ENCODE data around the gene HSD3B7. TPM values are rescaled to one million over a fixed set of nuclear protein-coding genes. Genes with fewer than 3 reads are reported as not detected.

HSD3B7 gene
- total RNA-seq, 4 donors from 2014 or later = 12.4 to 29.8 (median 19.0) TPM

- no peak for DNase-seq (ENCODE audit: low spot score in 2 of 2)
- TF ChIP-seq POLR2A (IDR thresholded peaks at IDR 0.05) (no peak), CTCF (IDR thresholded peaks at IDR 0.05) (no peak)
- intact Hi-C loops (cut with DNase I; ENCODE audit: low total_unique reads) = no loop called here
- 87 to 89% methylated on average over 6 of the region's 6 CpGs for WGBS, 2 donors
- H3K4me3 ChIP-seq (ENCODE audit: low read depth, poor library complexity, severe bottlenecking) = no peak overlapping the region
Measured at GRCh38 chr16:31003744-31004143, 18.7 kb downstream of the HSD3B7 start.

GRCh38 chr16:31004658-31005057 is 19.7 kb downstream of the HSD3B7 start:
- H3K4me3 ChIP-seq (ENCODE audit: low read depth, poor library complexity, severe bottlenecking) = no peak overlapping the region
- 81 to 84% methylated on average over 2 of the region's 2 CpGs for WGBS, 2 donors
- TF ChIP-seq CTCF (IDR thresholded peaks at IDR 0.05) (no peak), POLR2A (IDR thresholded peaks at IDR 0.05) (no peak)
- intact Hi-C loops (cut with DNase I; ENCODE audit: low total_unique reads) = no loop called here
- no peak for DNase-seq (ENCODE audit: low spot score in 2 of 2)

GRCh38 chr16:31005350-31006085 is 20.5 kb downstream of the HSD3B7 start:
- TF ChIP-seq POLR2A (IDR thresholded peaks at IDR 0.05) = no peak
- DNase-seq (ENCODE audit: low spot score in 2 of 2) = no peak
- intact Hi-C loops (cut with DNase I; ENCODE audit: low total_unique reads) = no loop called here
- 78 to 85% methylated on average over 16 of the region's 16 CpGs for WGBS, 2 donors
- no peak overlapping the region for H3K4me3 ChIP-seq (ENCODE audit: low read depth, poor library complexity, severe bottlenecking)

- no peak for TF ChIP-seq CTCF (IDR thresholded peaks at IDR 0.05)
- TF ChIP-seq POLR2A (IDR thresholded peaks at IDR 0.05) = no peak
- H3K4me3 ChIP-seq (ENCODE audit: low read depth, poor library complexity, severe bottlenecking) = no peak overlapping the region
- peak in 1 of 2 donors; percentile 74 for DNase-seq (ENCODE audit: low spot score in 2 of 2)
- 67 to 86% methylated on average over 7 of the region's 7 CpGs for WGBS, 2 donors
- intact Hi-C loops (cut with DNase I; ENCODE audit: low total_unique reads) = no loop called here
Measured at GRCh38 chr16:31006086-31006385, 21.0 kb downstream of the HSD3B7 start.

GRCh38 chr16:31006589-31006988 is 21.6 kb downstream of the HSD3B7 start:
- intact Hi-C loops (cut with DNase I; ENCODE audit: low total_unique reads) = no loop called here
- TF ChIP-seq POLR2A (IDR thresholded peaks at IDR 0.05) (no peak), CTCF (IDR thresholded peaks at IDR 0.05) (no peak)
- no peak overlapping the region for H3K4me3 ChIP-seq (ENCODE audit: low read depth, poor library complexity, severe bottlenecking)
- 89 to 95% methylated on average over 8 of the region's 8 CpGs for WGBS, 2 donors
- DNase-seq (ENCODE audit: low spot score in 2 of 2) = peak in 1 of 2 donors; percentile 80

DNA sequence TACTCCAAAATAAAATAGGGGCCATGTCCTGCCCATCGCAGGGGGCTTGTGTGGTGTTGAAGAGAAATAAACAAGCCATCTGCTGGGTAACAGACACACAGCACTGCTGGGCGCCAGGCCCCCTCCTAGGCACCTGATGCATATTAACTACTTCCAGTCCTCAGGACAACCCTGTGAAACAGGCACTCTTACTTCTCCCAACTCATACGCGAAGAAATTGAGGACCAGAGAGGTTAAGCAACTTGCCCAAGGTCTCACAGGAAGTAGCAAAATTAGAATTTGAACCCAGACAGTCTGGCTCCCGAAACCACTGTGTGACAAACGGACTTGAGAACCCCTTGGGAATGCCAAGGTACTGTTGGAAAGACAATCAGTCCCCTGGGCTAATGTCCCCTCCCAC is 22.7 kb downstream of the HSD3B7 start:
- no peak for DNase-seq (ENCODE audit: low spot score in 2 of 2)
- intact Hi-C loops (cut with DNase I; ENCODE audit: low total_unique reads) = no loop called here
- 60 to 65% methylated on average over 6 of the region's 6 CpGs for WGBS, 2 donors
- H3K4me3 ChIP-seq (ENCODE audit: low read depth, poor library complexity, severe bottlenecking) = no peak overlapping the region
- no peak for TF ChIP-seq CTCF (IDR thresholded peaks at IDR 0.05)
- TF ChIP-seq POLR2A (IDR thresholded peaks at IDR 0.05) = no peak
